G401 (cell line): Measurements from ENCODE around the gene KL. TPM values are rescaled to one million over a fixed set of nuclear protein-coding genes. Genes with fewer than 3 reads are reported as not detected.

ENCODE experiments used
- DNase-seq: peaks from one replicate; pipeline ENCODE4 v3.0.0-alpha.2; 2015; ENCODE audit warnings: low spot score
- in situ Hi-C: cut with HindIII; loops from 2 replicates; pipeline ENCODE4 v1.10.0; 2016; ENCODE audit warnings: low sequenced_read_pairs, mixed read lengths
- total RNA-seq: library from RNA; depleted of rRNA; stranded (reverse); fragments of >200 nt; shearing (Covaris generic); gene quantifications from 2 replicates; pipeline ENCODE4 v1.2.3, GENCODE V29; 2014; rRNA removed

KL gene
- not detected in 2 replicates for total RNA-seq

GRCh38 chr13:33016414-33017322, at the start of gene KL:
Gene KL, plus strand, starts transcription at chr13:33016423. Its CDS starts 18 bp downstream, at chr13:33016441.
- no peak for DNase-seq
- in situ Hi-C loops: no loop called here

GRCh38 chr13:32967584-32968182, 48.5 kb upstream of the KL start:
- in situ Hi-C loops: no loop called here
- DNase-seq: no peak

GRCh38 chr13:32968316-32968715, 47.9 kb upstream of the KL start:
- in situ Hi-C loops: no loop called here
- DNase-seq: no peak

DNA sequence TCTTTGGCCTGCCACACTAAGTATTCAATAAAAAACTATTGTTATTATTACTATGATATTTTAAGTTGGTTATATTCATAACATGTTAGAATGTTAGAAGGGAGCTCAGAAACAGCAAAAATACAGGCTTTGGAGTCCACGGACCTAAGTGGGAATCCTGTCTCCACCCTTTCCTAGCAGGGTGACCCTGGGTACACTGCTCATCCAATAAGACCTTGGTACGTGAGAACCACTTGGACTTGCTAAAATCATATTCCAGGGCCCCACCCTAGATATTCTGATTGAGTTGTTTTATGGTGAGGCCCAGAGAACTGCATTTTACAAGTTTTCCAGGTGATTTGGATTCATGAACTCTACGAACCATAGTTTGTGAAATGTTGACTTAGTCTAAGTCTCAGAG, 47.4 kb upstream of the KL start:
- in situ Hi-C loops: no loop called here
- no peak for DNase-seq

GRCh38 chr13:32969516-32969941, 46.7 kb upstream of the KL start:
- in situ Hi-C loops: no loop called here
- DNase-seq: no peak

DNA sequence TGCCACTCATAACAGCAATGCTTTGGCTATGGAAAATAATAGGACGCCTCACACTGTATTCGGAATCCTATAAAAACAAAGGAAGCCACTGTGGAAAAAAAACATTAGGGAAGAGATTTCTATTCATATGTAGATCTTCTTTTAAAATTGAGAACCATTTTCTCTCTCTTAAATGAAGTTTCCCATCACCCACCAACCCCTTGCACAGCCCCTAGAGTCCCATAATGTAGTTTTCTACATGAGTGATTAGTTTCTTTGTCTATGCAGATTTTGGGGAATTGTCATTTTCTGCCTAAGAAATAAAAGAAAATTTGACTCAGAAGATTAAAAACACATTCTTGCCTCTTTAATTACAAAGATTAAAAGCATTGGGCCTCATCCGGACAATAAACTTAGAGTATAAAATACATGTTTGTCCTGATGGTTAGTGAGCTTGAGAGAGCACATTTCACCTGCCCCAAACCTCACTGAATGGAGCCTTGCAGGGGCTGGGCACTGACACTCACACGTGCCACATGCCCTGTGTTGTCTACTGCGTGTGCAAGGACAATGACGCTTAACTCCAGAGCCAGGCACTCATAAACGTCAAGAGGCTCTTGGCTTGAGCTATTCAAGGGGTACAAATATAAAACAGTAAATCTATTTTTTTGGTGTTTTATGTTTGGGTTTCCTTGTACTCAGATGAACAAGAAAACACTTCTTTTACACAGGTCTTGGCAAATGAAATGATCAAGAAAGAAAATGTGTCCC, 40.0 kb upstream of the KL start:
- in situ Hi-C loops: no loop called here
- DNase-seq: no peak

DNA sequence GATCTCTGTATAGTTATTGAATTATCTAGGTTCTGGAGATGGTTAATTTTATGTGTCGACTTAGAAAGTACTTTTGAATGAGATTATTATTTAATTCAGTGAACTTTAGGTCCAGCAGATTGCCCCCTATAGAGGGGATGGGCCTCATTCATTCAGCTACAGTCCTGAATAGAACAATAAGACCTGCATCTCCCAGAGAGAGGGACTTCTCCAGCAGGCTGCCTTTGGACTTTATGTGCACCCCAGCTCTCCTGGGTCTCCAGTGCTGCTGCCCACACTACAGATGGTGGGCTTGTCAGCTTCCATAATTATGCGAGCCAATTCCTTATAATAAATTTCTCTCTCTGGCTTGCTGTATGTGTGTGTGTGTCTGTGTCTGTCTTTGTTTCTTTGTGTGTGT, 39.3 kb upstream of the KL start:
- no peak for DNase-seq
- in situ Hi-C loops: no loop called here

DNA sequence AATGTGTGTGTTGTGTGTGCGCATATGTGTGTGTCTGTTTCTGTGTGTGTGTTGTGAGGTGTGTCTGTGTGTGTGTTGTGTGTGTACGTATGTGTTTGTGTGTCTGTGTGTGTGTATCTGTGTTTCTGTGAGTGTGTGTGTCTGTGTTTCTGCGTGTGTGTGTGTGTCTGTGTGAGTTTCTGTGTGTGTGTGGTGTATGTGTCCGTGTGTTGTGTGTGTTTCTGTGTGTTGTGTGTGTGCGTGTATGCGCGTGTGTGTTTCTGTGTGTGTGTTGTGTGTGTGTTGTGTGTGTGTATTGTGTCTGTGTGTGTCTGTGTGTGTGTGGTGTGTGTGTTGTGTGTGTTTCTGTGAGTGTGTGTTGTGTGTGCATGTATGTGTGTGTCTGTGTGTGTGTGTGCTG, 38.9 kb upstream of the KL start:
- DNase-seq: no peak
- in situ Hi-C loops: no loop called here

DNA sequence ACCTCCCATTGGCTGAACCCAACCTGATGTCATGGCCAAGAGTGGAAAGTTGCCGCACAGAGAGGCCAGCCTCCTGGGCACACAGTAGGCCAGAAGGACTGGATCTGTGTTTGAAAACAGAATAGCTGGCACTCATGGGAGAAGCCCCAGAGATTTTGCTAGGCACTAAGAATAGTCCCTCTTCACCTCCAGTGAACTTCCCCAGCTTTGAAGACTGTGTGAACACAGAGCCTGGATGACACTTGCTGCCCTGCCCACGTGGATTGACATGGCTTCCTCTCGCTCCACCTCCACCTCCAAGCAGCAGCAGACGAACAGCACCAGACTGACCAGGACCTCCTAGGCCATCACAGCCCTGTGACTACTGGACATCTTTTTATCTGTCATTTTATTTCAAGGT, 37.9 kb upstream of the KL start:
- in situ Hi-C loops: no loop called here
- no peak for DNase-seq

GRCh38 chr13:32983058-32983457, 33.2 kb upstream of the KL start:
- in situ Hi-C loops: no loop called here
- DNase-seq: no peak

GRCh38 chr13:32984857-32985626, 31.2 kb upstream of the KL start:
- DNase-seq: no peak
- in situ Hi-C loops: no loop called here

GRCh38 chr13:32986552-32986951, 29.7 kb upstream of the KL start:
- in situ Hi-C loops: no loop called here
- no peak for DNase-seq

- in situ Hi-C loops: no loop called here
- DNase-seq: no peak
These were observed 28.8 kb upstream of the KL start for GRCh38 chr13:32987462-32987861.

GRCh38 chr13:32988608-32989289, 27.5 kb upstream of the KL start:
- in situ Hi-C loops: no loop called here
- no peak for DNase-seq

GRCh38 chr13:32989290-32989667, 26.9 kb upstream of the KL start:
- DNase-seq: no peak
- in situ Hi-C loops: no loop called here

GRCh38 chr13:32989942-32990341, 26.3 kb upstream of the KL start:
- no peak for DNase-seq
- in situ Hi-C loops: no loop called here

GRCh38 chr13:32993145-32993544, 23.1 kb upstream of the KL start:
- in situ Hi-C loops: no loop called here
- no peak for DNase-seq

- DNase-seq: no peak
- in situ Hi-C loops: no loop called here
These were observed 18.8 kb upstream of the KL start for GRCh38 chr13:32997399-32997798.

- in situ Hi-C loops: no loop called here
- no peak for DNase-seq
These were observed 17.3 kb upstream of the KL start for GRCh38 chr13:32998966-32999365.
